Caco-2 (cell line): ENCODE measurements around the gene MRPL33. TPM values are rescaled to one million over a fixed set of nuclear protein-coding genes. Genes with fewer than 3 reads are reported as not detected.
A peak's percentile ranks its signal among the peaks of the same experiment; 100 is the strongest.

Source experiments
- BruUV-seq: library from RNA; stranded (reverse); fragments of 400-500 nt; replicated peaks from 2 replicates; lab custom pipeline; 2021; lab: Mats Ljungman, UMichigan
- CTCF ChIA-PET: fragments of 300-600 bp; sonication (Branson Sonifier 250); formaldehyde crosslinking; loops from one replicate; lab custom pipeline; 2022; ENCODE audit warnings: antibody characterized with exemption; lab: Charles Lee
- POLR2A ChIA-PET: fragments of 300-600 bp; sonication (Branson Sonifier 250); formaldehyde crosslinking; loops from one replicate; lab custom pipeline; 2022; ENCODE audit warnings: antibody characterized with exemption; lab: Charles Lee
- DNase-seq, 2 experiments: peaks; one replicate each; pipeline versions ENCODE4 v3.0.0 to v3.0.0-alpha.2; 2020 to 2022
- H3K27me3 ChIP-seq: replicated peaks from 2 replicates; pipeline ENCODE4 v1.6.0; 2011; ENCODE audit warnings: low read length; ENCODE audit not compliant: control insufficient read depth, insufficient read depth
- H3K36me3 ChIP-seq: 2 replicates; pipeline ENCODE4 v1.5.1; 2011; ENCODE audit warnings: low read length; ENCODE audit not compliant: control insufficient read depth, insufficient read depth
- H3K4me1 ChIP-seq: fragments of 250-450 bp; sonication (Bioruptor Pico); 2 replicates; pipeline ENCODE4 v1.5.1; 2020; ENCODE audit warnings: mild to moderate bottlenecking
- H3K4me3 ChIP-seq: 2 replicates; pipeline ENCODE4 v1.5.1; 2011; ENCODE audit warnings: low read depth, mild to moderate bottlenecking, control low read depth, low read length
- H3K9me3 ChIP-seq: fragments of 250-450 bp; sonication (Bioruptor Pico); 2 replicates; pipeline ENCODE4 v1.5.1; 2020; ENCODE audit warnings: mild to moderate bottlenecking, moderate library complexity
- H3K27ac Mint-ChIP-seq: one replicate; pipeline ENCODE4 v1.8.0; 2022; ENCODE audit warnings: mixed read lengths; ENCODE audit not compliant: unreplicated experiment
- H3K27me3 Mint-ChIP-seq: one replicate; pipeline ENCODE4 v1.8.0; 2022; ENCODE audit warnings: mixed read lengths; ENCODE audit not compliant: insufficient read depth, unreplicated experiment
- H3K36me3 Mint-ChIP-seq: one replicate; pipeline ENCODE4 v1.8.0; 2022; ENCODE audit warnings: mild to moderate bottlenecking, mixed read lengths; ENCODE audit not compliant: insufficient read depth, unreplicated experiment
- H3K4me1 Mint-ChIP-seq: one replicate; pipeline ENCODE4 v1.8.0; 2022; ENCODE audit warnings: low read depth, mixed read lengths; ENCODE audit not compliant: unreplicated experiment
- H3K4me3 Mint-ChIP-seq: one replicate; pipeline ENCODE4 v1.8.0; 2022; ENCODE audit warnings: mild to moderate bottlenecking, moderate library complexity, mixed read lengths; ENCODE audit not compliant: unreplicated experiment
- H3K9me3 Mint-ChIP-seq: one replicate; pipeline ENCODE4 v1.8.0; 2022; ENCODE audit warnings: mixed read lengths; ENCODE audit not compliant: unreplicated experiment
- intact Hi-C: fragments of 100-400 bp; cut with micrococcal nuclease; formaldehyde crosslinking; loops from one replicate; pipeline ENCODE4 v1.10.0; 2022; ENCODE audit not compliant: unreplicated experiment
- total RNA-seq: library from RNA; stranded (reverse); gene quantifications from 2 replicates; pipeline ENCODE4 v1.2.3, GENCODE V29; 2022
- TF ChIP-seq, protein P1 (sequence below), 2 experiments: fragments of 200-600 bp in 1 of 2; IDR thresholded peaks; 1 replicate in 1 of 2; 2 replicates in 1 of 2; pipeline versions ENCODE4 v1.5.1 to v1.8.0; 2011 to 2022; ENCODE audit warnings: antibody characterized with exemption in 1 of 2, control low read depth in 1 of 2, inconsistent platforms in 1 of 2, low read depth in 1 of 2, low read length in 1 of 2, mild to moderate bottlenecking in 1 of 2, moderate library complexity in 1 of 2; ENCODE audit not compliant: insufficient read depth in 1 of 2, severe bottlenecking in 1 of 2, unreplicated experiment in 1 of 2

The MRPL33 gene
- total RNA-seq, 1 experiment from 2014 or later, result 84.9 TPM

DNA sequence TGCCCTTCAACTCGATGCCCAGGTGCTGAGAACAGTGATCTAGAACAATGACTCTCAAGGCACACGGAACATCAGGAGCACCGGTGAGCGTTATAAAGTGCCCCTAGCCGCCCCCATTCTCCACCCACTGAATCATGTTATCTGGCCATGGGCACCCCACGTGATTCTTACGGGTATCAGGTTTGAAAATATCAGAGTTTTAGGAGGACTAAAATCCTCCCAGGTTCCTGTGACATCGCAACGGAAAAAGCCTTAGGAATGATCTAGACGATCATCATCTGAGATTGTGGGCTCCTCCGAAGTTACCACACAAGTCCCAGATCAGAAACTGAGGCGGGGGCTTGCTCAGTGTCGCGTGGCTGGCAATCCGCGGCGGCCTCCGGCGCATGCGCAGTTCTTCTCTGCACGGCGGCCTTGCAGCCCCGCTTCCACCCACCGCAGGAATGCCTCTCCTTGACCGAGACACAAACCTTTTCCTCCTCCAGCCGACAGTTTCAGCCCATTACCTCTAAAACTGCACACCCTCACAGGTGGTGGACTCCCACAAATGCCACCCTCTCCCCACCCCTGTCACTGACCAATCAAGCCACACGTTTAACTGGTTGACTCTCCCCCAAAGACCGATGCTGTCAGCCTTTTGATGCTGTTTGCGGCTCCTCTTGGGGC lies 5.8 kb upstream of the MRPL33 start:
- Mint-ChIP-seq H3K9me3 (no peaks in the 10 kb centered on the region), H3K27me3 (no peaks in the 10 kb centered on the region), H3K4me3 (peak overlapping the region; percentile 85), H3K27ac (peak overlapping the region; percentile 98), H3K4me1 (peaks cover 27% of the 10 kb centered on the region), H3K36me3 (peaks cover 41% of the 10 kb centered on the region)
- intact Hi-C loops, result loop anchor here (1.0 to 5.0 kb wide), 6 partner anchors 13 to 627 kb away; partner anchors contain the start of gene FOSL2
- TF ChIP-seq, protein P1, sequence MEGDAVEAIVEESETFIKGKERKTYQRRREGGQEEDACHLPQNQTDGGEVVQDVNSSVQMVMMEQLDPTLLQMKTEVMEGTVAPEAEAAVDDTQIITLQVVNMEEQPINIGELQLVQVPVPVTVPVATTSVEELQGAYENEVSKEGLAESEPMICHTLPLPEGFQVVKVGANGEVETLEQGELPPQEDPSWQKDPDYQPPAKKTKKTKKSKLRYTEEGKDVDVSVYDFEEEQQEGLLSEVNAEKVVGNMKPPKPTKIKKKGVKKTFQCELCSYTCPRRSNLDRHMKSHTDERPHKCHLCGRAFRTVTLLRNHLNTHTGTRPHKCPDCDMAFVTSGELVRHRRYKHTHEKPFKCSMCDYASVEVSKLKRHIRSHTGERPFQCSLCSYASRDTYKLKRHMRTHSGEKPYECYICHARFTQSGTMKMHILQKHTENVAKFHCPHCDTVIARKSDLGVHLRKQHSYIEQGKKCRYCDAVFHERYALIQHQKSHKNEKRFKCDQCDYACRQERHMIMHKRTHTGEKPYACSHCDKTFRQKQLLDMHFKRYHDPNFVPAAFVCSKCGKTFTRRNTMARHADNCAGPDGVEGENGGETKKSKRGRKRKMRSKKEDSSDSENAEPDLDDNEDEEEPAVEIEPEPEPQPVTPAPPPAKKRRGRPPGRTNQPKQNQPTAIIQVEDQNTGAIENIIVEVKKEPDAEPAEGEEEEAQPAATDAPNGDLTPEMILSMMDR (IDR thresholded peaks at IDR 0.05; ENCODE audit: insufficient read depth in 1 of 2, low read depth in 1 of 2, low read length in 1 of 2, severe bottlenecking in 1 of 2, unreplicated experiment in 1 of 2), result no peak
- H3K27me3 ChIP-seq, result no peaks in the 10 kb centered on the region
- POLR2A ChIA-PET, result interaction anchor here (0.6 to 3.8 kb wide), 3 partner anchors 13 to 124 kb away, joined by 3 to 37 read pairs (median 8); partner anchors contain the start of genes BABAM2 and RBKS
- TSS peak; percentile 90 for BruUV-seq
- no peaks in the 10 kb centered on the region for H3K36me3 ChIP-seq
- CTCF ChIA-PET, result interaction anchor here (0.8 to 1.4 kb wide), 3 partner anchors 12 to 43 kb away, joined by 3 to 5 read pairs (median 3); no protein-coding TSS in a partner anchor
- H3K4me1 ChIP-seq, result peaks cover 59% of the 10 kb centered on the region
- DNase-seq, result peak; percentile 95 to 96
- H3K4me3 ChIP-seq, result peak overlapping the region; percentile 22
- no peaks in the 10 kb centered on the region for H3K9me3 ChIP-seq

DNA sequence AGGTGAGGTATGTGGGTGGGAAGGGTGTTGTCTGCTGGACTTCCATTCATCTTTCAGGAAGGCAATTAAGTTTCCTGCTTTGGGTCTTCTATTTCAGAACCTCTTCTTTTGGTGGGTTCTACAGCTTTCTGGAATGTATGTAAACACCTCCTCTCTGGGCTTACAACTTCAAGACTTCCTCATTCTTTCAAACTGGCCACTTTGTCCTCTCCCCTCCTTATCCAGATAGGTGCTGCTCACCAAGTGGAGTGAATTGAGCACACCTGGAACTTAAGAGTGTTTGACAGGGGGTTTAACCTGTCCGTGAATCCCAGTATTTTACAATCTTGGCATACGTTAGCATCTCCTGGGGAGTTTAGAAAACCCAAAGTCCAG lies 5.2 kb upstream of the MRPL33 start:
- H3K9me3 Mint-ChIP-seq, result no peaks in the 10 kb centered on the region
- peaks cover 27% of the 10 kb centered on the region for H3K4me1 Mint-ChIP-seq

DNA sequence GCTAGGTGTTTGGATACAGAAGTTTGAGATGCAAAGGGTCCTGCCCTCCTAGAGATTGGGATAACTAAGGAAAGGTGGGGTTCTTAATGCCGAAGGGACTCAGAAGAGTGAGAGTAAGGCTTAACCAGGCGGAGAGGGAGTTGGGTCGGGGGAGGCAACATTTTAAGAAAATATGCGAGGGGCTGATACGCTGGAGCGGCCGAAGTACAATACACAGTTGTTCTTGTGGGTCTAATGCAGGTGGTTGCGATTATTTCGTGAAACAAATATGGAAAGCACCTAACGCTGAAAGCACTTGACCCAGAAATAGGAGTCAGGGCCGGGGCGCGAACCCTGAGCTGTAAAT lies 344 bp upstream of the MRPL33 start:
- no peaks in the 10 kb centered on the region for H3K9me3 ChIP-seq
- H3K4me1 ChIP-seq, result peaks cover 23% of the 10 kb centered on the region
- Mint-ChIP-seq H3K27me3 (no peaks in the 10 kb centered on the region), H3K4me1 (peaks cover 19% of the 10 kb centered on the region), H3K9me3 (no peaks in the 10 kb centered on the region), H3K36me3 (peaks cover 55% of the 10 kb centered on the region), H3K4me3 (peak overlapping the region; percentile 83), H3K27ac (peak overlapping the region; percentile 81)
- intact Hi-C loops, result loop anchor here (2.0 kb wide), 1 partner anchor 68 kb away; no protein-coding TSS in a partner anchor
- POLR2A ChIA-PET, result interaction anchor here (1.0 to 2.4 kb wide), 4 partner anchors 19 to 67 kb away, joined by 3 to 8 read pairs (median 4); no protein-coding TSS in a partner anchor
- H3K4me3 ChIP-seq, result peak overlapping the region; percentile 72
- CTCF ChIA-PET, result interaction anchor here (0.6 kb wide), 1 partner anchor 72 kb away, joined by 3 read pairs; no protein-coding TSS in a partner anchor
- DNase-seq, result no peak
- no peaks in the 10 kb centered on the region for H3K27me3 ChIP-seq
- TSS peak; percentile 94 for BruUV-seq
- TF ChIP-seq, protein P1 (IDR thresholded peaks at IDR 0.05; ENCODE audit: insufficient read depth in 1 of 2, low read depth in 1 of 2, low read length in 1 of 2, severe bottlenecking in 1 of 2, unreplicated experiment in 1 of 2), result no peak
- H3K36me3 ChIP-seq, result no peaks in the 10 kb centered on the region

More for the DNA sequence above, 5.2 kb upstream of the MRPL33 start:
- peak overlapping the region; percentile 98 for H3K27ac Mint-ChIP-seq
- H3K36me3 ChIP-seq, result no peaks in the 10 kb centered on the region
- H3K27me3 Mint-ChIP-seq, result no peaks in the 10 kb centered on the region
- H3K4me3 ChIP-seq, result peak overlapping the region; percentile 13; the same call in 1 of the 2 replicates
- intact Hi-C loops, result loop anchor here (1.0 to 5.0 kb wide), 5 partner anchors 14 to 626 kb away; partner anchors contain the start of gene FOSL2
- TSS peak; percentile 47 for BruUV-seq
- no peaks in the 10 kb centered on the region for H3K9me3 ChIP-seq
- no peaks in the 10 kb centered on the region for H3K27me3 ChIP-seq
- peak overlapping the region; percentile 85 for H3K4me3 Mint-ChIP-seq
- TF ChIP-seq, protein P1 (IDR thresholded peaks at IDR 0.05; ENCODE audit: insufficient read depth in 1 of 2, low read depth in 1 of 2, low read length in 1 of 2, severe bottlenecking in 1 of 2, unreplicated experiment in 1 of 2), result no peak
- H3K4me1 ChIP-seq, result peaks cover 57% of the 10 kb centered on the region
- H3K36me3 Mint-ChIP-seq, result peaks cover 41% of the 10 kb centered on the region
- POLR2A ChIA-PET, result interaction anchor here (3.8 kb wide), 1 partner anchor 13 kb away, joined by 37 read pairs; no protein-coding TSS in a partner anchor
- DNase-seq, result no peak
- CTCF ChIA-PET, result interaction anchor here (1.0 kb wide), 1 partner anchor 14 kb away, joined by 3 read pairs; no protein-coding TSS in a partner anchor
